ENCODE data around the gene ATXN2.

GRCh38 chr12:111529424-111530368, 69.4 kb downstream of the ATXN2 start:
- TF ChIP-seq CTCF (IDR thresholded peaks at IDR 0.05), result peak; percentile 28 to 58 (median 55)
- no peak for TF ChIP-seq POLR2A (IDR thresholded peaks at IDR 0.05)
